RPMI8226 (cell line): ENCODE data around the gene CASP10.
"Not testable (repeated sequence)": the region's sequence is repeated elsewhere in the genome, so short reads cannot be mapped to it uniquely, and the experiment has no call there.

ENCODE experiments used
- DNase-seq: peaks from one replicate; pipeline ENCODE4 v3.0.0-alpha.2; 2015

The CASP10 gene

GRCh38 chr2:201156640-201157039 lies 26.3 kb upstream of the CASP10 start:
- no peak for DNase-seq

DNA sequence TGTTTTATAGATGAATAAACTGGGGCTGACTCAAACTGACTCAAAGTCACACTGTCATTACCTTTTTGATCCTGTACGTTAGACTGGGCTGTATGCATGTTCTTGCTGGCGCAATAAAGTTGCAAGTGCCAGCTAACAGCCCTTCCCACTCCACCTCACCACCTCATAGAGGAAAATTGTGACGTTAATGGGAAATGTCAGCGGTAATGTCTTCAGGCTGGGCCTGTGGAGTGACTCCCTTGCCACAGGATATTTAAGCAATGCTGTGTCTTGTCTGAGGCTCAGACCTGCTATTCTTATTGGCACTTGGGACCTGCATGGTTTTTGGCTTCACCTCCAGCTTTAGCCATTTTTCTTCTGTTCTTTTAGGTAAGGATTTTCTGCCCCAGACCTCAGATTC lies 25.2 kb upstream of the CASP10 start:
- no peak for DNase-seq

- DNase-seq = peak; percentile 80
Observed at GRCh38 chr2:201158111-201158929, 24.6 kb upstream of the CASP10 start.

DNA sequence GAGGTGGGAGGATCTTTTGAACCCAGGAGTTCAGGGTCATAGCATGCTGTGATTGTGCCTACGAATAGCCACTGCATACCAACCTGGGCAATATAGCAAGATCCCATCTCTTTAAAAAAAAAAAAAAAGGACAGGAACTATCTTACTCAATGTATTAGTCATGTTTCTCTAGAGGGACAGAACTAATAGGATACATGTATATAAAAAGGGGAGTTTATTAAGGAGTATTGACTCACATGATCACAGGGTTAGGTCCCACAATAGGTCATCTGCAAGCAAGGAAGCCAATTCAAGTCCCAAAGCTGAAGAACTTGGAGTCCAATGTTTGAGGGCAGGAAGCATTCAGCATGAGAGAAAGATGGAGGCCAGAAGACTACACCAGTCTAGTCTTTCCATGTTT lies 18.8 kb upstream of the CASP10 start:
- no peak for DNase-seq

DNA sequence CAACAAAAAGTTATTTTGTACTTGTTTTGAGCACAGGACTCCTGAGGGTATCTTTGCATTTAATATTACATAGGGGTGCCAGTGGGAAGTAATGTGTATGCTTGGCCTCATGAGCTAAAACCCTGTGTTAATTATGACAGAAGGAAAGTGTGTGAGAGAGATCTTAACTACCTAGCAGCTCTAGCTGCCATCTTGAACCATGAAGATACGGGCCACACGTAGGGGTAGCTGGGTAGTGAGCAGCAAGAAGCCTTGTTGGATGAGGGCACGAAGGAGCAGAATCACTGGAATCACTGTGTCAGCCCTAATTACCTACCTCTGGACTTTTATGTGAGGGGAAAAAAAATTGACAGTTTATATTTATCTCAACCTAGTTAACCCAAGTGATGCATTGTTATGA lies 15.4 kb upstream of the CASP10 start:
- no peak for DNase-seq

- DNase-seq = not testable (repeated sequence)
Observed at GRCh38 chr2:201168496-201168895, 14.4 kb upstream of the CASP10 start.

DNA sequence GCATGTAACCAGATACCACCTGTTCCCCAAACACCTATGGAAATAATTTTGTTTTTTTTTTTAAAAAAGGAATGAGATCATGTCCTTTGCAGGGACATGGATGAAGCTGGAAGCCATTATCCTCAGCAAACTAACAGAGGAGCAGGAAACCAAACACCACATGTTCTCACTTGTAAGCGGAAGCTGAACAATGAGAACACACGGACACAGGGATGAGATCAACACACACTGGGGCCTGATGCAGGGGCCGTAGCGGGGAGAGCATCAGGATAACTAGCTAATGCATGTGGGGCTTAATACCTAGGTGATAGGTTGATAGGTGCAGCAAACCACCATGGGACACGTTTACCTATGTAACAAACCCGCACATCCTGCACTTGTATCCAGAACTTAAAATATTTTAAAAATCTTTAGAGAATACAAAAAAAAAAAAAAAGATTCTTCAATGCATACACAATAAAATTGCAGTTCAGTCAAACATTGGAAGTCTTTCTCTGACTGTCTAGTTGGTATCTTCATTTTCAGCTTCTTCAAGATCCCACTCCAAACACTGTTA lies 11.6 kb upstream of the CASP10 start:
- no peak for DNase-seq

- DNase-seq = no peak
Observed at GRCh38 chr2:201172279-201172678, 10.7 kb upstream of the CASP10 start.

GRCh38 chr2:201174687-201175086 lies 8.3 kb upstream of the CASP10 start:
- no peak for DNase-seq

- peak; percentile 82 for DNase-seq
Observed at GRCh38 chr2:201176081-201176481, 6.9 kb upstream of the CASP10 start.

GRCh38 chr2:201180010-201180409 lies 2.9 kb upstream of the CASP10 start:
- peak; percentile 24 for DNase-seq

DNA sequence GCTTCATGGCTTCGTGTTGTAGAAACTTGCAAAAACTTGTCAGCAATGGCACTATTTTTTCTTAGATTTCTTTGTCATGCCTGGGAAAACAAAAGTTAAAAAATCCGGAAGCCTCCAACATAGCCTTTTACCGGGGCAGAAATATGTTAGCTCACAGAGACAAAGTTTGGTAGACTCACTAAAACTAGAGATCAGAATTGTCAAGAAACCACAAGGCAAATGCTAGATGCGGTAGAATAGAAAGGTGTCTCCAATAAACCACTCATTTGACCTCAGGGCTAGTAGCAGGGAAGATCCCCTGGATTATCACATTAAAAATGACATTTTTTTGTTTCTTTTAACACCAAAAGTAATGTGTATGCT lies 405 bp downstream of the CASP10 start:
- DNase-seq = peak; percentile 15

DNA sequence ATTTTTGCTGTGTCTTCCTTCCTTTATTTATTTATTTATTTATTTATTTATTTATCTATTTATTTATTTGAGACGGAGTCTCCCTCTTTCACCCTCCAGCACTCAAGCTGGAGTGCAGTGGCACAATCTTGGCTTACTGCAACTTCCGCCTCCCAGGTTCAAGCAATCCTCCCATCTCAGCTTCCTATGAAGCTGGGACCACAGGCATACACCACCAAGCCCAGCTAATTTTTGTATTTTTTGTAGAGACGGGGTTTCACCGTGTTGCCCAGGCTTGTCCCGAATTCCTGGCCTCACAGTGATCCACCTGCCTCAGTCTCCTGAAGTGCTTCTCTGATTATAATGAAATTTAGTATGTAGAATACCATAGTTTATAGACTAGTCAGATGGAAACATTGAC lies 894 bp downstream of the CASP10 start:
- peak; percentile 31 for DNase-seq

GRCh38 chr2:201184248-201184647 lies 1.3 kb downstream of the CASP10 start:
- not testable (repeated sequence) for DNase-seq

- peak; percentile 17 for DNase-seq
Observed at GRCh38 chr2:201185863-201186262, 2.9 kb downstream of the CASP10 start.

- DNase-seq = no peak
Observed at GRCh38 chr2:201186982-201187381, 4.0 kb downstream of the CASP10 start.

DNA sequence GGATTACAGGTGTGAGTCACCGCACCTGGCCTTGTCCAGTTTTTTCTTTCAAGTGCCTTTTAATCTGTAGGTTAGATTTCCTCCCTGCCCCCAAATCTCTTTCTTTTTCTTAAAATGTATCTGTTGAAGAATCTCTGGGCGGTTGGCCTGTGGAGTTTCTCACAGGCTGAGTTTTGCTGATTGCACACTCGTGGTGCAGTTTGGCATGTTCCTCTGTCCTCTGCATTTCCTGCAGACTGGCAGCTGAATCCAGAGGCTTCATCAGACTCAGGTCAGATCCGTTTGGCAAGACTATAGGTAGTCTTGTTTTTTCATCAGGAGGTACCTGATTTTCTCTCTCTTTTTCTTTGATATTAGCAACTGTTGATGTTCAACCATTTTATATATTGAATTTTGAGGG lies 5.5 kb downstream of the CASP10 start:
- no peak for DNase-seq

DNA sequence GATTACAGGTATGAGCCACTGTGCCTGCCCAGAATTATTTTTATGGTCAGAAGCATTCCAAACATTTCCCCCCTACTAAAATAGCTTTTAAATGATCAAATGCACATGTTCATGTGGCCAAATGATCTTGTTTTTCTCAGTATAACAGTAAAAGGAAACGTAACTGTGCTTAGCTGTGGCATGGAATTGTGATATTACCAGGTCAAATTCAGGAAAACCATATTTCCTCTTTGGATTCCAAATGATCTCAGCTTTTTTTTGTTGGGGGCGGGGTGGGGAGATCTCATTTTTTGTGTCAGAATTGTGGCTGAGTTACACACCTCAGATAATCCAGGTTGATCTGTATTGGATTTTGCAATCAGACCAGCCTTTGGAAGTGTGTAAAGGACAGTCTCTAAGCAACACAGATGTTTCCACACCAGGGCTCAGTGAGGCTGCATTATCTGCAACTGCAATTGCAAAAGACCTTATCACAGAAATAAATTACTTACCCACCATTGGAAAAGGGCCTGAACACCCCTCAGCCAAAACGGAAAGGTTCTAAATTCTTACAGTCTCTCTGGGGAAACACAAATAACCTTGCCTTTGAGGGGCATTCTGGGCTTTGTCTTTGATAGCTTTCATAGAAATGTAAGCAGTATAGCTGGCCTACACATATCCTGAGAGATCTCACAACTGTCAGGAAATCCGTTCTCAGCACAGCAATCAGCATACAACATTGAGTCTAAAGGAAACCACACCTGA lies 8.4 kb downstream of the CASP10 start:
- no peak for DNase-seq

DNA sequence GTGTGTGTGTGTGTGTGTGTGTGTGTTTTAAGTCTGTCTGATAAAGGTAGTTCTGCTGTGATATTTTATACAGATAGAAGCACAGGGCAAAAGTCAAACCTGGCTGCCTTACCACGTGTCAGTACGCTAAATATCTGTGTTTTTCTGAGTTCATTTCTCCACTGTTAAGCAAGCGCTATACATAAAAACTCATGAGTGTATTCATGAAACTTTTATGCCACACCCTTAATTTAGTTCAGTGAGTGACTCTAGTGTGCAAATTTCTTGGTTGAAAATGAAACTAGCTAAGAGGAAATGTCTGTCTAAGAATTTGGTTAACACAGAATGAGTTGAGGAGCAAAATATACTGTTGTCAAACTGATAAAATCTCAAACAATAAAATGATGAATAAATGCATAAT lies 11.2 kb downstream of the CASP10 start:
- peak; percentile 57 for DNase-seq

DNA sequence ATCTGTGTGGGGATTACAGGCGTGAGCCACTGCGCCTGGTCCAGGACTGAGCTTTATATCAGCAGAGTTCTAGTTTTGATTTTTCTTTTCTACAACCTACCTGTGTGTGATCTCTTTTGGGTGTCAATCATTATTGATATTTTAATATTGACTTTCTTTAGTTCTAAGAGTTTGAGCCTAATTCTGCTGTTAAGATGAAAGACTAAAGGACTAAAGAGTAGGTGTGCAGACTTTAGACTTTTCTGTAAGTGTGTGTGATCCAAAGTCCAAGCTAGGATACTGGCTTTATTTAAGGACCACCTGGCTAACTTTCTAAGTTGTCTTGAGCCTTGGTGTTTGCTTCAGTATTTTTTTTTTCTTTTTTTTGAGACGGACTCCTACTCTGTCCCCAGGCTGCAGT lies 12.4 kb downstream of the CASP10 start:
- no peak for DNase-seq

DNA sequence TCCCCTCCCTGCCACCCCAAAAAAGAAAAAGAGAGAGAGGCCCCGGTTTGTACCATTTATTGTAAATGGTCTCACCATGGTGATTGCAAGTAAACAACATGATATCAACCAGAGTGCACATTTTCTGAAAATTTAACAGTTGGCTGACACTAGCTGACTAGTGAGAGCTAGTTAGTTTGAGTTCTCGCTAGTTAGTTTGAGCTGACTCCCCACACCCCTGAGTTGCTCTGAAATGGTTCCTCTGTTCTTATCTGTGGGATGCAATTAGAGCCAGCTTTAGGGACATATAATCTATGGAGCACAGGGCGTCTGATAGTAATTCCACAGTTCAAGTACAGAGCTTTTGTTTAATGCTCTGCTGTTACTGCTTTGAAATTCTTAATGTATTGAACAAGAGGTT lies 13.1 kb downstream of the CASP10 start:
- DNase-seq = no peak

- DNase-seq = no peak
Observed at GRCh38 chr2:201196803-201197202, 13.9 kb downstream of the CASP10 start.

GRCh38 chr2:201197781-201198180 lies 14.8 kb downstream of the CASP10 start:
- no peak for DNase-seq

GRCh38 chr2:201199847-201200246 lies 16.9 kb downstream of the CASP10 start:
- DNase-seq = no peak
